Cerebellar cortex (tissue), 1 donor: ENCODE measurements around the gene GLUL.
A peak's percentile ranks its signal among the peaks of the same experiment; 100 is the strongest.
"Not testable (repeated sequence)": the region's sequence is repeated elsewhere in the genome, so short reads cannot be mapped to it uniquely, and the experiment has no call there.

Experiments
- DNase-seq: peaks from one replicate; pipeline ENCODE4 v3.0.0-alpha.2; 2015; ENCODE audit warnings: low spot score

GLUL gene

GRCh38 chr1:182394055-182394775, 2.6 kb upstream of the GLUL start:
- DNase-seq = no peak

GRCh38 chr1:182392050-182393028, 749 bp upstream of the GLUL start:
- DNase-seq = no peak

GRCh38 chr1:182391028-182391361, 595 bp downstream of the GLUL start:
- no peak for DNase-seq

GRCh38 chr1:182389619-182390047, 2.0 kb downstream of the GLUL start:
- DNase-seq = no peak

GRCh38 chr1:182388392-182389134, 3.0 kb downstream of the GLUL start:
- no peak for DNase-seq

GRCh38 chr1:182387566-182387965, 4.0 kb downstream of the GLUL start:
- DNase-seq = no peak

GRCh38 chr1:182386980-182387379, 4.6 kb downstream of the GLUL start:
- DNase-seq = no peak

GRCh38 chr1:182385885-182386853, 5.4 kb downstream of the GLUL start:
- no peak for DNase-seq

- no peak for DNase-seq
These were observed 7.1 kb downstream of the GLUL start for GRCh38 chr1:182384387-182384960.

GRCh38 chr1:182383934-182384333, 7.7 kb downstream of the GLUL start:
- DNase-seq = no peak

GRCh38 chr1:182383037-182383661, 8.4 kb downstream of the GLUL start:
- DNase-seq = no peak

GRCh38 chr1:182381962-182382819, 9.4 kb downstream of the GLUL start:
- no peak for DNase-seq

GRCh38 chr1:182380199-182380598, 11.4 kb downstream of the GLUL start:
- DNase-seq = no peak

GRCh38 chr1:182379781-182380180, 11.8 kb downstream of the GLUL start:
- DNase-seq = not testable (repeated sequence)

GRCh38 chr1:182376936-182377574, 14.5 kb downstream of the GLUL start:
- no peak for DNase-seq

- DNase-seq = peak; percentile 63
These were observed 17.3 kb downstream of the GLUL start for GRCh38 chr1:182374101-182374834.

- no peak for DNase-seq
These were observed 21.1 kb downstream of the GLUL start for GRCh38 chr1:182370532-182370931.

- no peak for DNase-seq
These were observed 22.7 kb downstream of the GLUL start for GRCh38 chr1:182368903-182369302.
